Inflammatory macrophage treated with lipopolysaccharide for 4 hours (primary cell): Measurements from ENCODE around the gene TECPR1.

Source experiments
- DNase-seq: peaks from one replicate; pipeline ENCODE4 v3.0.0-alpha.2; 2020

The TECPR1 gene

GRCh38 chr7:98284335-98285036 lies 32.5 kb upstream of the TECPR1 start:
- DNase-seq = peak; percentile 85

DNA sequence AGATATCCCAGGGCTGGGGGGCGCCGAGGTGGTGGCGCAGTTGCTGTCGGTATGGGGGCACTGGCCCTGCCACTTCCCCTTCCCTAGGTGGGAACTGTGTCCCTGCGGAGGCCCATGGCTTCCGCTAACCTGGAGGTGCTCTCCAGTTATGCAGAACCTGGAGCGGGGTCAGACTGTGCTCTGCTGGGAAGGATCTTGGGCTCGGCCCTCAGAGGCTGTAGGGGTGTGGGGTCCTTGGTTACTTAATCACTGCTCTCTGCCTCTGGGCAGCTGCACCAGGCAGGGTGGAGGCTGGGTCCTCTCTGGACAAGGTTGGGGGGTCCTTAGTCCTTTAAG lies 31.8 kb upstream of the TECPR1 start:
- DNase-seq = no peak

DNA sequence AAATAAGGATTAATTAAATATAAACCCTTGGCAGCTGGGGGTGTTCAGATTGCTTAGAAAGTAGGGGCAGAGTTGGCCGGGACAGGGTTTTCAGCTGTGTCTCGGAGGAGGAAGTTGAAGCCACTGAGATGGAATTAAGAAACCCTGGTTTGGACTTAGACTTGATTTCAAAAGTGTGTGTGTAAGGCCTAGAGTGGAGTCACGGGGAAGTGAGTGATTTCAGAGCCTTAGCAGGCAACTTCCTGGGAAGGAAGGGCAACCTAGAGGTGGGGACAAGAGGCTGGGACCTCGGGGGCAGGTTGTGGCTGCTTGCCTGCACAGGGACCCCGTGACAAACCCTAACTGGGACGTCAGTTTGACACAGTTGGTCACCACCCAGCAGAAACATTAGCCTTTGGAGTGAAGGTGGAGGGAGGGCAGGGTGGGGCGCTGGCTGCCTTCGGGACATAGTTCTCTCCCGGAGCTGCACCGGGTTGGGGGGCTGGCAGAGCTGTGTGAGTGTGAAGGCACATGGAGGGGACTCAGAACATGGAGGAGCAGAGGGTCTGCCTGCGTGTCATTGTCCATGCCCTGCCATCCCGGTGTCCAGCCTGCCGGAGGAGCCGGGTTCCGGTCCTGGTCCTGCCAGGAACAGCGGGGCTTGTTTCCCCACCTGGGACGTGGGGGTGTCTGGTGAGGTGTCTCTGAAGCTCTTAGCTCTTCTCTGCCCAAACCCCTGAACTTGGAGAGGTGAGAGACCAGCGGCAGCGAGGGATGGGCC lies 31.3 kb upstream of the TECPR1 start:
- peak; percentile 97 for DNase-seq

DNA sequence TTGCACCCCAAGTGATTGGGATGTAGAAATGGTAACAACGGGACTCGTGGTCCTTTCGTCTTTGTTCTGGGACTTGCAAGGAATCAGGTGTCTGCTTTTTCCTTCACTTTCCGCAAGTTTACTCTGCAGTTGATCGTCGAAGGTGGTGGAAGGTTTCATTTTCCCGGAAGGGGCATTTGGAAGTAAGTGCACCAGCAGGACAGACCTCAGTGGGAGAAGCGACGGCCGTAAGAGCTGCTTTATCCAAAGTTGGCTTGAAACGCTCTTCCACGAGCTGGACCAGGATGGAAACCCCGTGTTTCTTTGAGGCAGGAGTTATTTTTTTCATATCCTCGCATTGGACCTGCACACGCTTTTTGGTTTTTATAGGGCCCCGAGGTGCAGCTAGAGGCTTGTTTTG lies 30.7 kb upstream of the TECPR1 start:
- no peak for DNase-seq

DNA sequence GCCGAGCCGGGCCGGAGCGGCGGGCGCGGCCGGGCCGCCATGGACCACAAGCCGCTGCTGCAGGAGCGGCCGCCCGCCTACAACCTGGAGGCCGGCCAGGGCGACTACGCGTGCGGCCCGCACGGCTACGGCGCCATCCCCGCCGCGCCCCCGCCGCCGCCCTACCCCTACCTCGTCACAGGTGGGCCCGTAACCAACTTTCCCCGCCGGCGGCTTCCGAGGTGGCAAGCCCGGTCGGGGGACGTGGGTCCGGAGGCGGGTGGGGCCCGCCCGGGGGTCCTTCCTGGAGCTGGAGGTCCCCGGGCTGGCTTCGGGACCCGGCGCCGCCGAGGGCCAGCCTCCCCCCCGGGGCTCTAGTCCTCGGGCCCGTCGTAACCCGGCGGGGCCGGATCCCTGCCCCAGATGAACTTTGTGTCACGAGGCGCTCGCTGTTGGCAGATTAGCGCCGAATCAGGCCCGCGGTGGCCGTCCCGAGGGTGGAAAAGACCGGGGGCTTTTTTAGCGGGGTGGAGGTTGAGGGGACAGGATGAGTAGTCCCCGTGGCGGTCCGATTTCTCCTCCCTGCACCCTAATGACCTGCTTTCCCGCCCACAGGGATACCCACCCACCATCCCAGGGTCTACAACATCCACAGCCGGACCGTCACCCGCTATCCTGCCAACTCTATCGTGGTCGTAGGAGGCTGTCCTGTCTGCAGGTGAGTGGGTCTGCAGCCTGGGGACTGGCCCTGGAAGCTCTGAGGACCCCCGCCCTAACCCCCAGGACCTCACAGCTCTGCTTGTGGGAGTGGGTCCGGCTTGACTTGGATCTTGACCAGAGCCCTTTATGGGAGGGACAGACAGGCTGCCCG lies 29.9 kb upstream of the TECPR1 start:
- DNase-seq = peak; percentile 33

- DNase-seq = peak; percentile 93
Measured at GRCh38 chr7:98280791-98281756, 29.0 kb upstream of the TECPR1 start, which contains the start of gene BRI3. Gene BRI3, plus strand, starts transcription at chr7:98281686. Its CDS starts 110 bp downstream, at chr7:98281796.

DNA sequence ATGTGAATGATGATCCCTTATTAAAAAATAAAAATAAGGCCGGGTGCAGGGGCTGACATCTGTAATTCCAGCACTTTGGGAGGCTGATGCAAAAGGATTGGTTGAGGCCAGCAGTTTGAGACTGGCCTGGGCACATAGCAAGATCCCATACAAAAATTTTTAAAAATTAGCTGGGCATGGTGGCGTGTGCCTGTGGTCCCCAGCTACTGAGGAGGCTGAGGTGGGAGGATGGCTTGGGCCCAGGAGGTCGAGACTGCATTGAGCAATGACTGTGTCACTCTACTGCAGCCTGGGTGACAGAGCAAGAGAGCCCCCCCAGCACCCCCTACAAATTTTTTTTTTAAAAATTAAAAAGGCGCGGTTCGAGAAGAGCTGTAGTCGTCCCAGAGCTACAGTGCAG lies 28.3 kb upstream of the TECPR1 start:
- DNase-seq = no peak

- no peak for DNase-seq
Measured at GRCh38 chr7:98278936-98279335, 26.9 kb upstream of the TECPR1 start.

DNA sequence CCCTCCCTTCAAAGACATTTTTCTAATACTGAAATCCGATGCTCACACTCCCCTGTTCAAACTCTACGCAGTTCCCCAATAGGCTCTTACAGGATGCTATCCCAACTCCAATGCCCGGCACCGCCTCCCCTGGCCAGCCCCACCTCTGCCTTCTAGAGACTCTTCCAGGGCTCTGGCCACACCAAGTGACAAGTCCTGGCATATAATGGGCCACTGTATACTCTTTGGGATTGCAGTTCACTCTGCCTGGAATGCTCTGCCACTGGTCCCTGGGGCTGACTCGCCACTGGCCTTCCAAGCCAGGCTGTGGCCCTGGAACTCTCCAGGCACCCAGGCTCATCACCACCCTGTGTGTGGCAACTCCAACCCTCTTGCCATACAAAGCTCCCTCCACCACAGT lies 26.4 kb upstream of the TECPR1 start:
- no peak for DNase-seq

DNA sequence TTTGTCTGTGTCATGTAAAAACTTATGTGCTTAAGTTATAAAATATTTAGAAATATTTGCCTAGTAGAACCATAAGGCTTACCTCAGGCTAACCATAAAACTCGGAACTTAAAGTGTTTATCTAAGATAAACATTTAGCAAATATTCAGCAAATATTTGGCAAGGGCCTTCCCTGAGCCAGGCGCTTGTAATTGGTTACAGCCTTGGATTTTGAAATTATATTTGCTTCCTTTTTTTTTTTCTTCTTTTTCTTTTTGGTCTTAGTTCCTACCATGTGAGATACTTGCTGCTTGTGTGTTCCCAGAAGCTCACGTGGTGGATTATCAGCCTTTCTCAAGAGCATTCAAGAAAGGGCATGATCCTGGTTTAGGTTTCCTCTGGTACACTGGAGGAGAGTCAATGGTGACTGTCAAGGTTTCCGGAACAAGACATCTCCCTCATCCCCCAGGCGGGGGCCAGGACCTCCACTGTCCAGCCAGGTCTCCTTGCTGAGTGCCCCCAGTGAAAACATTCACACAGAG lies 24.3 kb upstream of the TECPR1 start:
- peak; percentile 93 for DNase-seq

DNA sequence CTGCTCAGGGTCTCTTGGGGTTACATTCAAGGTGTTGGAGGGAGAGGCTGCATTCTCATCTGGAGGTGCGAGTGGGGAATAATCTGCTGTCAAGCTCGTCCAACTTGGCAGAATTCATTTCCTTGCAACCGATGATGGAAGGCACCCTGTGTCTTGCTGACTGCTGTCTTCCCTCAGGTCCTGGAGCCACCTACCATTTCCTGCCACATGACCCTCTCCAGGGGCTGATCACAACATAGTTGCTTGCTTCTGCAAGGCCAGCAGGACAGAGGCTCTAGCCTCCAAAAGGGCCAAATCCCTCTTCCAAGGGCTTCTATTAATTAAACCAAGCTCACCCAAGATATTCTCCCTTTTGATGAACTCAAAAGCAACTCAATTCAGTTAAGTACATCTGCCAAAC lies 15.3 kb upstream of the TECPR1 start:
- peak; percentile 56 for DNase-seq

DNA sequence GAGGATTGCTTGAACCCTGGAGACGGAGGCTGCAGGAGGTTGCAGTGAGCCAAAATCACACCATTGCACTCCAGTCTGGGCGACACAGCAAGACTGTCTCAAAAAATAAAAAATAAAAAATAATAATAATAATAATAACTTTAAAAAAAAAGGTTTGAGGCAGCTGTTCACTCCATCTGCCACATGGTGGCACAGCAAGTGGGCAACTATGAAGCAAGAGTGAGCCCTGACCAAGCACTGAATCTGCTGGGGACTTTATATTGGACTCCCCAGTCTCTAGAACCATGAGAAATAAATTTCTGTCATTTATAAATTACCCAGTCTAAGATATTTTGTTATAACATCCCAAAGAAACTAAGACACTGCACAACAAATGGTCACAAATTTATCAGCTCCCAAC lies 14.8 kb upstream of the TECPR1 start:
- peak; percentile 53 for DNase-seq

- no peak for DNase-seq
Measured at GRCh38 chr7:98265841-98266271, 13.8 kb upstream of the TECPR1 start.

- DNase-seq = no peak
Measured at GRCh38 chr7:98257701-98258100, 5.7 kb upstream of the TECPR1 start.

- no peak for DNase-seq
Measured at GRCh38 chr7:98256431-98256830, 4.4 kb upstream of the TECPR1 start.

DNA sequence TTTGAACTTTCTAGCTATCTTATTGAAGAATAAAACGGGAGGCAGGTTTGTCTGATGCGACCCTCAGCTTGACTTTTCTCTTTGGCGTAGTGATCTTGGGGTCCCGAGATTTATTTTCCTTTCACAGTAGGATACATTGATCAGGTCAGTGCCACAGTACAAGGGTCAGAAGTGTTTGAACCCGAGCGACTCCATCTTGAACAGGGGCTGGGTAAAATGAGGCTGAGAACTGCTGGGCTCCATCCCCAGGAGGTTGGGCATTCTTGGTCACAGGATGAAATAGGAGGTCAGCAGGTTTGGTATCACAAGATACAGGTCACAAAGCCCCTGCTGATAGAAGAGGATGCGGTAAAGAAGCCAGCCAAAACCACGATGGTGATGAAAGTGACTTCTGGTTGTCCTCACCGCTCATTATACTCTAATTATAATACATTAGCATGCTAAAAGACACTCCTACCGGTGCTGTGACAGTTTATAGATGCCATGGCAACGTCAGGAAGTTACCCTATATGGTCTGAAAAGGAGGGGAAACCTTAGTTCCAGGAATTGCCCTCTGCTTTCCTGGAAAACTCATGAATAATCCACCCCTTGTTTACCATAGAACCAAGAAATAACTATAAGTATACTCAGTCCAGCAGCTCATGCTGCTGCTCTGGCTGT lies 3.0 kb upstream of the TECPR1 start:
- peak; percentile 41 for DNase-seq

- DNase-seq = no peak
Measured at GRCh38 chr7:98254516-98254915, 2.5 kb upstream of the TECPR1 start.

GRCh38 chr7:98252425-98253054 lies 508 bp upstream of the TECPR1 start:
- DNase-seq = peak; percentile 22

DNA sequence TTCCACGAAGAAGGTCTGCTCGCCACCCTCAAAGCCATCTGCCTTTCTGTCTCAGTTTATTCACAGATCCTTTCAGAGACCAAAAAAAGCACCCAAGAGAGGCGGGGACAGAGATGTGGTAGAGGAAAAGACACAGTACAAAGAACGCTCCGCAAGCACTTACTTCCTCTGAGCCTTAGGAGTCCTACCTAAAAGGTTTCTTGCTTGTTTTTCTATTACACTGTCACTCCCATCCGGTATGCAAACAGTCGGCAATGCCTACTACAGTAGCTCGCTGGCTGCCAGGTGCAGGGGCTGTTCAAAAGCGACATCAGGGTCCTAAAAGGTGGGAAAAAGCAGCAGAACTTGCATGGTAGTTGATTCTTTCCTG lies 816 bp downstream of the TECPR1 start:
- no peak for DNase-seq

DNA sequence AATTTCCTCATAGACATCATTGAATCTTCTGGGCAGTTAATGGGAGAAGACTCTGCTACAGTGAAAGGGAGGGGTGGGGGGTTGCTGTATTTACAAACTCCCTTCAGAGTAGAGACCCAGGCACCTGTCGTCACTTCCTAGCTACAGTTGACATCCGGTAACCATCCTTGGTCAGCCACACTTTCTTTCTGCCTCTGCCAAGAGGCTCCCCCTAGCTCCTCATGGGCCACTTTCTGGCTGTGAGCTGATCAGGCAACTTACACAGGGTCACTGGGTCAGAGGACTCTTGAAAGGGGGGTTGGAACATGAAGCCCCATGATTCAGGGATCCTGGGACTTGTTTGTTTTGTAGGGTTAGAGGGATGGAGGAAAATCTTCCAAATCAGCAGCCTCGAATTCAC lies 1.2 kb downstream of the TECPR1 start:
- no peak for DNase-seq

GRCh38 chr7:98249106-98249505 lies 2.9 kb downstream of the TECPR1 start:
- DNase-seq = peak; percentile 69
